H9 (cell line): ENCODE data around the gene RBM12. TPM values are rescaled to one million over a fixed set of nuclear protein-coding genes. Genes with fewer than 3 reads are reported as not detected.

Source experiments
- DNase-seq: peaks from one replicate; pipeline ENCODE4 v3.0.0-alpha.2; 2017
- H2AFZ ChIP-seq: one replicate; pipeline ENCODE4 v1.6.1; 2013; ENCODE audit warnings: mild to moderate bottlenecking, low read length, control low read depth, moderate library complexity
- H2AK5ac ChIP-seq: 2 replicates; pipeline ENCODE4 v1.6.1; 2013; ENCODE audit warnings: low read length, control low read depth, mixed read lengths; ENCODE audit not compliant: insufficient read length
- H2BK120ac ChIP-seq: one replicate; pipeline ENCODE4 v1.6.1; 2013; ENCODE audit warnings: low read depth, mild to moderate bottlenecking, low read length, control low read depth, inconsistent platforms; ENCODE audit not compliant: poor library complexity, severe bottlenecking
- H2BK12ac ChIP-seq: 2 replicates; pipeline ENCODE4 v1.6.1; 2013; ENCODE audit warnings: low read length, control low read depth, mixed read lengths, low read depth; ENCODE audit not compliant: insufficient read length
- H2BK15ac ChIP-seq: 2 replicates; pipeline ENCODE4 v1.6.1; 2013; ENCODE audit warnings: low read depth, low read length, control low read depth
- H2BK20ac ChIP-seq: one replicate; pipeline ENCODE4 v1.6.1; 2013; ENCODE audit warnings: low read depth, mild to moderate bottlenecking, low read length, control low read depth, inconsistent platforms; ENCODE audit not compliant: poor library complexity, severe bottlenecking
- H2BK5ac ChIP-seq: 2 replicates; pipeline ENCODE4 v1.6.1; 2013; ENCODE audit warnings: low read length, control low read depth, mixed read lengths; ENCODE audit not compliant: insufficient read length
- H3K14ac ChIP-seq: 2 replicates; pipeline ENCODE4 v1.6.1; 2013; ENCODE audit warnings: low read length, control low read depth; ENCODE audit not compliant: insufficient read depth
- H3K18ac ChIP-seq: 2 replicates; pipeline ENCODE4 v1.6.1; 2013; ENCODE audit warnings: low read depth, mild to moderate bottlenecking, mixed read lengths, low read length, control low read depth; ENCODE audit not compliant: insufficient read length
- H3K23ac ChIP-seq: 2 replicates; pipeline ENCODE4 v1.6.1; 2013; ENCODE audit warnings: low read length, control low read depth, mixed read lengths, low read depth; ENCODE audit not compliant: insufficient read length
- H3K23me2 ChIP-seq: 2 replicates; pipeline ENCODE4 v1.6.1; 2013; ENCODE audit warnings: low read depth, mild to moderate bottlenecking, mixed read lengths, low read length, control low read depth; ENCODE audit not compliant: insufficient read length, poor library complexity, severe bottlenecking
- H3K27ac ChIP-seq: 2 replicates; pipeline ENCODE4 v1.5.1; 2013; ENCODE audit warnings: low read length, control low read depth, mixed read lengths, low read depth; ENCODE audit not compliant: insufficient read length
- H3K27me3 ChIP-seq: 2 replicates; pipeline ENCODE4 v1.6.1; 2013; ENCODE audit warnings: low read length, control low read depth, inconsistent platforms; ENCODE audit not compliant: insufficient read depth
- H3K4ac ChIP-seq: 2 replicates; pipeline ENCODE4 v1.6.1; 2013; ENCODE audit warnings: low read depth, mild to moderate bottlenecking, control low read depth, inconsistent platforms, low read length, moderate library complexity
- H3K4me1 ChIP-seq: 2 replicates; pipeline ENCODE4 v1.6.1; 2013; ENCODE audit warnings: low read length, control low read depth, inconsistent platforms; ENCODE audit not compliant: insufficient read depth
- H3K4me2 ChIP-seq: 2 replicates; pipeline ENCODE4 v1.6.1; 2013; ENCODE audit warnings: low read length, control low read depth, mixed read lengths; ENCODE audit not compliant: insufficient read length, insufficient read depth
- H3K56ac ChIP-seq: 2 replicates; pipeline ENCODE4 v1.6.1; 2013; ENCODE audit warnings: low read depth, mild to moderate bottlenecking, mixed read lengths, low read length, control low read depth; ENCODE audit not compliant: insufficient read length
- H3K79me1 ChIP-seq: 2 replicates; pipeline ENCODE4 v1.6.1; 2013; ENCODE audit warnings: low read depth, mild to moderate bottlenecking, moderate library complexity, low read length, control low read depth, inconsistent platforms; ENCODE audit not compliant: insufficient read depth, poor library complexity, severe bottlenecking
- H3K79me2 ChIP-seq: 2 replicates; pipeline ENCODE4 v1.6.1; 2013; ENCODE audit warnings: low read length, control low read depth, inconsistent platforms; ENCODE audit not compliant: insufficient read depth
- H3K9ac ChIP-seq: 2 replicates; pipeline ENCODE4 v1.6.1; 2013; ENCODE audit warnings: low read length, control low read depth, mixed read lengths; ENCODE audit not compliant: insufficient read length; ENCODE audit errors: extremely low read depth
- H3K9me3 ChIP-seq: one replicate; pipeline ENCODE4 v1.6.1; 2013; ENCODE audit warnings: low read depth, low read length, inconsistent platforms; ENCODE audit not compliant: control insufficient read depth
- H3T11ph ChIP-seq: one replicate; pipeline ENCODE4 v1.6.1; 2013; ENCODE audit warnings: mild to moderate bottlenecking, low read length, control low read depth, inconsistent platforms
- H4K20me1 ChIP-seq: one replicate; pipeline ENCODE4 v1.6.1; 2013; ENCODE audit not compliant: control insufficient read depth, insufficient read length, insufficient read depth
- H4K5ac ChIP-seq: 2 replicates; pipeline ENCODE4 v1.6.1; 2013; ENCODE audit warnings: low read depth, mild to moderate bottlenecking, mixed read lengths, low read length, control low read depth; ENCODE audit not compliant: insufficient read length
- H4K8ac ChIP-seq: replicated peaks from 2 replicates; pipeline ENCODE4 v1.6.1; 2013; ENCODE audit warnings: low read length, control low read depth, mixed read lengths, low read depth; ENCODE audit not compliant: insufficient read length
- H4K91ac ChIP-seq: 2 replicates; pipeline ENCODE4 v1.6.1; 2013; ENCODE audit warnings: low read depth, mild to moderate bottlenecking, moderate library complexity, mixed read lengths, low read length, control low read depth; ENCODE audit not compliant: insufficient read length
- H3K27ac Mint-ChIP-seq, 3 experiments: 2 replicates in 2 of 3; 3 replicates in 1 of 3; pipeline ENCODE4 v1.8.0; 2020 to 2021; ENCODE audit warnings: mixed read lengths in 3 of 3, mild to moderate bottlenecking in 1 of 3, moderate library complexity in 1 of 3
- H3K27me3 Mint-ChIP-seq: 2 replicates; pipeline ENCODE4 v1.8.0; 2021; ENCODE audit warnings: low read depth, mild to moderate bottlenecking, moderate library complexity, mixed read lengths
- H3K36me3 Mint-ChIP-seq, 3 experiments: 2 replicates in 2 of 3; 3 replicates in 1 of 3; pipeline ENCODE4 v1.8.0; 2020 to 2021; ENCODE audit warnings: low read depth in 3 of 3, mixed read lengths in 3 of 3; ENCODE audit not compliant: insufficient read depth in 1 of 3
- H3K4me1 Mint-ChIP-seq, 2 experiments: 2 replicates each; pipeline ENCODE4 v1.8.0; 2020; ENCODE audit warnings: mixed read lengths in 2 of 2
- H3K4me3 Mint-ChIP-seq, 2 experiments: 2 replicates in 1 of 2; 3 replicates in 1 of 2; pipeline ENCODE4 v1.8.0; 2020 to 2021; ENCODE audit warnings: mild to moderate bottlenecking in 2 of 2, mixed read lengths in 2 of 2, moderate library complexity in 1 of 2
- H3K9me3 Mint-ChIP-seq, 2 experiments: 2 replicates in 1 of 2; 3 replicates in 1 of 2; pipeline ENCODE4 v1.8.0; 2020; ENCODE audit warnings: mild to moderate bottlenecking in 2 of 2, mixed read lengths in 2 of 2, moderate library complexity in 1 of 2
- CTCF ChIP-seq: fragments of 200-600 bp; sonication (generic); conservative IDR thresholded peaks from 3 replicates; pipeline ENCODE4 v1.8.0; 2021; ENCODE audit warnings: antibody characterized with exemption, mild to moderate bottlenecking
- WGBS: extraction: QIAGEN DNeasy Blood & Tissue Kit; methylation state at CpG from one replicate; pipeline ENCODE4 v1.1.7; 2013; ENCODE audit warnings: missing lambda C conversion rate, low lambda C conversion rate, mixed read lengths; ENCODE audit not compliant: insufficient read length; ENCODE audit errors: extremely low coverage; 5-methylcytosine and 5-hydroxymethylcytosine counted together
- total RNA-seq: library from RNA; stranded (reverse); gene quantifications from 2 replicates; pipeline ENCODE4 v1.2.1, GENCODE V29; 2021

The RBM12 gene
- total RNA-seq, 1 experiment from 2014 or later = 260 TPM

GRCh38 chr20:35632539-35633115 lies 32.1 kb downstream of the RBM12 start:
- no peak overlapping the region for H3T11ph ChIP-seq
- no peaks in the 10 kb centered on the region for H3K9me3 ChIP-seq
- no peak for DNase-seq
- WGBS = no CpG with 5 or more reads among the region's 13 CpGs
- no peak overlapping the region for H3K9ac ChIP-seq
- TF ChIP-seq CTCF = no peak
- no peaks in the 10 kb centered on the region for H3K79me1 ChIP-seq
- no peak overlapping the region for H2BK20ac ChIP-seq
- 0 out of 4 replicates have a peak, but pooled peaks cover 0 to 1% of the 10 kb centered on the region in 2 experiments for H3K4me1 Mint-ChIP-seq
- no peak overlapping the region for H3K4me3 Mint-ChIP-seq
- no peak overlapping the region for H3K4ac ChIP-seq
- H3K27ac Mint-ChIP-seq = peak overlapping the region in 2 of 3 experiments; percentile 25 to 54; a peak in 2 of 7 replicates
- H3K36me3 Mint-ChIP-seq = peaks cover 21 to 44% (median 40%) of the 10 kb centered on the region in 3 experiments
- H4K8ac ChIP-seq = no peak overlapping the region
- no peaks in the 10 kb centered on the region for H4K20me1 ChIP-seq
- no peaks in the 10 kb centered on the region for H3K9me3 Mint-ChIP-seq
- no peak overlapping the region for H2BK120ac ChIP-seq
- H3K79me2 ChIP-seq = peaks cover 5% of the 10 kb centered on the region; the same call in 1 of the 2 replicates
- no peak overlapping the region for H4K5ac ChIP-seq
- no peak overlapping the region for H3K18ac ChIP-seq
- H3K4me1 ChIP-seq = no peaks in the 10 kb centered on the region
- no peak overlapping the region for H3K56ac ChIP-seq
- H3K23ac ChIP-seq = no peak overlapping the region
- no peak overlapping the region for H2AK5ac ChIP-seq
- H3K4me2 ChIP-seq = no peak overlapping the region
- H2AFZ ChIP-seq = no peak overlapping the region
- no peak overlapping the region for H2BK5ac ChIP-seq
- H4K91ac ChIP-seq = no peak overlapping the region
- H3K27me3 ChIP-seq = no peaks in the 10 kb centered on the region
- no peak overlapping the region for H2BK15ac ChIP-seq
- H3K27me3 Mint-ChIP-seq = no peaks in the 10 kb centered on the region
- no peaks in the 10 kb centered on the region for H3K23me2 ChIP-seq
- H3K27ac ChIP-seq = no peak overlapping the region
- H3K14ac ChIP-seq = no peak overlapping the region
- no peak overlapping the region for H2BK12ac ChIP-seq
